ENCODE data around the gene PCDHGA1. TPM values are rescaled to one million over a fixed set of nuclear protein-coding genes. Genes with fewer than 3 reads are reported as not detected.

PCDHGA1 gene
- polyA plus RNA-seq, 3 donors = not detected

DNA sequence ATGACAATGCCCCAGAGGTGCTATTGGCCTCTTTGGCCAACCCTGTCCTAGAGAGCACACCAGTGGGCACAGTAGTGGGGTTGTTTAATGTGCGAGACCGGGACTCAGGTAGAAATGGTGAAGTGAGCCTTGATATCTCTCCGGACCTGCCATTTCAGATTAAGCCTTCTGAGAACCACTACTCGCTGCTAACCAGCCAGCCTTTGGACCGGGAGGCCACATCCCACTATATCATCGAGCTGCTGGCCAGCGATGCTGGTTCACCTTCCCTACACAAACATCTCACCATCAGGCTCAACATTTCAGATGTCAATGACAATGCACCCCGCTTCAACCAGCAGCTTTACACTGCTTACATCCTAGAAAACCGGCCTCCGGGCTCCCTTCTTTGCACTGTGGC lies 160.0 kb downstream of the PCDHGA1 start:
- Histone ChIP-seq H3K9ac (ENCODE audit: insufficient read depth, low read length, poor library complexity, severe bottlenecking) (no peak overlapping the region), H3K79me2 (ENCODE audit: insufficient read depth, low read length) (no peaks in the 10 kb centered on the region), H3K4me2 (replicated peaks; ENCODE audit: extremely low read depth, low read length, poor library complexity, severe bottlenecking) (no peak overlapping the region), H3K4me3 (replicated peaks in 1 of 3; ENCODE audit: low read depth in 2 of 3, low read length in 3 of 3) (no peak overlapping the region), H2AFZ (ENCODE audit: insufficient read depth, low read depth, low read length, poor library complexity, severe bottlenecking) (no peak overlapping the region), H3K27me3 (ENCODE audit: control insufficient read depth in 2 of 2, insufficient read depth in 2 of 2, low read length in 2 of 2) (peaks cover 48 to 98% of the 10 kb centered on the region in 2 donors), H3K4me1 (ENCODE audit: control insufficient read depth in 1 of 2, insufficient read depth in 2 of 2, low read length in 2 of 2) (peaks cover 13 to 15% of the 10 kb centered on the region in 2 donors), H3K9me3 (replicated peaks in 1 of 2; ENCODE audit: control insufficient read depth in 1 of 2, insufficient read depth in 1 of 2, low read length in 2 of 2) (peaks cover 3 to 35% of the 10 kb centered on the region in 2 donors), H3K36me3 (replicated peaks in 1 of 2; ENCODE audit: control insufficient read depth in 1 of 2, insufficient read depth in 2 of 2, low read length in 2 of 2) (no peaks in the 10 kb centered on the region), H3K27ac (ENCODE audit: low read depth in 1 of 2, low read length in 2 of 2) (no peak overlapping the region), H4K20me1 (ENCODE audit: insufficient read depth, low read length) (no peaks in the 10 kb centered on the region)
- Mint-ChIP-seq H3K4me3 (peak overlapping the region in 1 of 2 donors; percentile 85), H3K9me3 (peaks cover 0 to 28% (median 8%) of the 10 kb centered on the region in 7 donors), H3K4me1 (peaks cover 15% of the 10 kb centered on the region), H3K27me3 (ENCODE audit: low read depth in 3 of 3) (peaks cover 75 to 93% (median 82%) of the 10 kb centered on the region in 3 donors), H3K36me3 (no peaks in the 10 kb centered on the region), H3K27ac (peak overlapping the region in 1 of 7 donors; percentile 26)
- no peak for DNase-seq
- intact Hi-C loops (cut with micrococcal nuclease) = no loop called here
- TF ChIP-seq, protein P1, sequence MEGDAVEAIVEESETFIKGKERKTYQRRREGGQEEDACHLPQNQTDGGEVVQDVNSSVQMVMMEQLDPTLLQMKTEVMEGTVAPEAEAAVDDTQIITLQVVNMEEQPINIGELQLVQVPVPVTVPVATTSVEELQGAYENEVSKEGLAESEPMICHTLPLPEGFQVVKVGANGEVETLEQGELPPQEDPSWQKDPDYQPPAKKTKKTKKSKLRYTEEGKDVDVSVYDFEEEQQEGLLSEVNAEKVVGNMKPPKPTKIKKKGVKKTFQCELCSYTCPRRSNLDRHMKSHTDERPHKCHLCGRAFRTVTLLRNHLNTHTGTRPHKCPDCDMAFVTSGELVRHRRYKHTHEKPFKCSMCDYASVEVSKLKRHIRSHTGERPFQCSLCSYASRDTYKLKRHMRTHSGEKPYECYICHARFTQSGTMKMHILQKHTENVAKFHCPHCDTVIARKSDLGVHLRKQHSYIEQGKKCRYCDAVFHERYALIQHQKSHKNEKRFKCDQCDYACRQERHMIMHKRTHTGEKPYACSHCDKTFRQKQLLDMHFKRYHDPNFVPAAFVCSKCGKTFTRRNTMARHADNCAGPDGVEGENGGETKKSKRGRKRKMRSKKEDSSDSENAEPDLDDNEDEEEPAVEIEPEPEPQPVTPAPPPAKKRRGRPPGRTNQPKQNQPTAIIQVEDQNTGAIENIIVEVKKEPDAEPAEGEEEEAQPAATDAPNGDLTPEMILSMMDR (IDR thresholded peaks at IDR 0.05) = no peak
- WGBS (ENCODE audit: insufficient coverage) = 97% methylated on average over 6 of the region's 10 CpGs

DNA sequence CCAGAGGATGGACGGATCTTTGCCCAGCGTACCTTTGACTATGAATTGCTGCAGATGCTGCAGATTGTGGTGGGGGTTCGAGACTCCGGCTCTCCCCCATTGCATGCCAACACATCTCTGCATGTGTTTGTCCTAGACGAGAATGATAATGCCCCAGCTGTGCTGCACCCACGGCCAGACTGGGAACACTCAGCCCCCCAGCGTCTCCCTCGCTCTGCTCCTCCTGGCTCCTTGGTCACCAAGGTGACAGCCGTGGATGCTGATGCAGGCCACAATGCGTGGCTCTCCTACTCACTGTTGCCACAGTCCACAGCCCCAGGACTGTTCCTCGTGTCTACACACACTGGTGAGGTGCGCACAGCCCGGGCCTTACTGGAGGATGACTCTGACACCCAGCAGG lies 160.5 kb downstream of the PCDHGA1 start:
- 87% methylated on average over 9 of the region's 13 CpGs for WGBS (ENCODE audit: insufficient coverage)
- no peaks in the 10 kb centered on the region for H3K36me3 ChIP-seq (replicated peaks in 1 of 2; ENCODE audit: control insufficient read depth in 1 of 2, insufficient read depth in 2 of 2, low read length in 2 of 2)
- Mint-ChIP-seq H3K4me3 (peak overlapping the region in 1 of 2 donors; percentile 85), H3K36me3 (no peaks in the 10 kb centered on the region), H3K9me3 (peaks cover 0 to 26% (median 8%) of the 10 kb centered on the region in 7 donors), H3K27me3 (ENCODE audit: low read depth in 3 of 3) (peaks cover 75 to 93% (median 82%) of the 10 kb centered on the region in 3 donors), H3K4me1 (peaks cover 14% of the 10 kb centered on the region), H3K27ac (no peak overlapping the region)
- peaks cover 13 to 15% of the 10 kb centered on the region in 2 donors for H3K4me1 ChIP-seq (ENCODE audit: control insufficient read depth in 1 of 2, insufficient read depth in 2 of 2, low read length in 2 of 2)
- H2AFZ ChIP-seq (ENCODE audit: insufficient read depth, low read depth, low read length, poor library complexity, severe bottlenecking) = no peak overlapping the region
- H3K9me3 ChIP-seq (replicated peaks in 1 of 2; ENCODE audit: control insufficient read depth in 1 of 2, insufficient read depth in 1 of 2, low read length in 2 of 2) = peaks cover 3 to 30% of the 10 kb centered on the region in 2 donors
- H3K27me3 ChIP-seq (ENCODE audit: control insufficient read depth in 2 of 2, insufficient read depth in 2 of 2, low read length in 2 of 2) = peaks cover 43 to 98% of the 10 kb centered on the region in 2 donors
- H3K79me2 ChIP-seq (ENCODE audit: insufficient read depth, low read length) = no peaks in the 10 kb centered on the region
- no peak overlapping the region for H3K9ac ChIP-seq (ENCODE audit: insufficient read depth, low read length, poor library complexity, severe bottlenecking)
- no peaks in the 10 kb centered on the region for H4K20me1 ChIP-seq (ENCODE audit: insufficient read depth, low read length)
- no peak overlapping the region for H3K4me3 ChIP-seq (replicated peaks in 1 of 3; ENCODE audit: low read depth in 2 of 3, low read length in 3 of 3)
- intact Hi-C loops (cut with micrococcal nuclease) = no loop called here
- no peak for DNase-seq
- H3K4me2 ChIP-seq (replicated peaks; ENCODE audit: extremely low read depth, low read length, poor library complexity, severe bottlenecking) = no peak overlapping the region
- H3K27ac ChIP-seq (ENCODE audit: low read depth in 1 of 2, low read length in 2 of 2) = no peak overlapping the region
- TF ChIP-seq, protein P1 (IDR thresholded peaks at IDR 0.05) = no peak

Data from CD14-positive monocyte (primary cell).